DMS 273 treated with DMSO at 0.1 percent for 48 hours (cell line): Measurements from ENCODE around the gene GPR3.

ENCODE experiments used
- DNase-seq: peaks from one replicate; lab custom pipeline; 2025; lab: John Stamatoyannopoulos, UW

GPR3 gene

GRCh38 chr1:27358928-27359313 is 33.5 kb upstream of the GPR3 start:
- no peak for DNase-seq

GRCh38 chr1:27359822-27360158 is 32.6 kb upstream of the GPR3 start:
- DNase-seq: no peak

GRCh38 chr1:27360159-27361043 is 32.0 kb upstream of the GPR3 start:
- no peak for DNase-seq

- DNase-seq: no peak
Measured at GRCh38 chr1:27361044-27361402, 31.4 kb upstream of the GPR3 start.

GRCh38 chr1:27361553-27361952 is 30.9 kb upstream of the GPR3 start:
- no peak for DNase-seq

GRCh38 chr1:27363766-27364695 is 28.4 kb upstream of the GPR3 start:
- DNase-seq: no peak

GRCh38 chr1:27364696-27365371 is 27.6 kb upstream of the GPR3 start:
- no peak for DNase-seq

GRCh38 chr1:27365372-27366112 is 26.9 kb upstream of the GPR3 start:
- peak; percentile 79 for DNase-seq

- peak; percentile 46 for DNase-seq
Measured at GRCh38 chr1:27366113-27366410, 26.4 kb upstream of the GPR3 start.

- DNase-seq: peak; percentile 72
Measured at GRCh38 chr1:27366411-27367159, 25.8 kb upstream of the GPR3 start, which contains the start of gene MAP3K6. TSS of gene MAP3K6 (minus strand) at chr1:27366961. CDS start at chr1:27366597, 364 bp downstream.

GRCh38 chr1:27367160-27367650 is 25.2 kb upstream of the GPR3 start:
- DNase-seq: no peak

GRCh38 chr1:27368869-27369582 is 23.4 kb upstream of the GPR3 start:
- no peak for DNase-seq

- no peak for DNase-seq
Measured at GRCh38 chr1:27372022-27372807, 20.2 kb upstream of the GPR3 start.

GRCh38 chr1:27372808-27373690 is 19.4 kb upstream of the GPR3 start:
- DNase-seq: no peak

- no peak for DNase-seq
Measured at GRCh38 chr1:27374362-27375086, 17.9 kb upstream of the GPR3 start, which contains the start of gene FCN3. TSS of gene FCN3 (minus strand) at chr1:27374824. CDS start at chr1:27374818, 6 bp downstream.

GRCh38 chr1:27377760-27378495 is 14.5 kb upstream of the GPR3 start:
- no peak for DNase-seq

- DNase-seq: no peak
Measured at GRCh38 chr1:27379564-27380122, 12.8 kb upstream of the GPR3 start.
